Liver (tissue), 3 donors: ENCODE results near the gene C14orf180.

Experiments
- CTCF ChIP-seq: fragments of 150-350 bp; IDR thresholded peaks from 2 replicates; pipeline ENCODE4 v1.5.1; 2017; ENCODE audit warnings: improper control_type of control experiment, low read depth, low read length; ENCODE audit not compliant: missing input control
- NR2F2 ChIP-seq: IDR thresholded peaks from 2 replicates; pipeline ENCODE4 v1.6.1; 2016; ENCODE audit warnings: antibody characterized with exemption
- RAD21 ChIP-seq, 2 donors: IDR thresholded peaks; 2 replicates each; pipeline ENCODE4 v1.6.1; 2016; ENCODE audit warnings: antibody characterized with exemption in 2 of 2, mild to moderate bottlenecking in 2 of 2
- REST ChIP-seq: IDR thresholded peaks from 2 replicates; pipeline ENCODE4 v1.6.1; 2016; ENCODE audit warnings: antibody characterized with exemption, mild to moderate bottlenecking
- TAF1 ChIP-seq: conservative IDR thresholded peaks from 2 replicates; pipeline ENCODE4 v1.6.1; 2016; ENCODE audit warnings: antibody characterized with exemption, mild to moderate bottlenecking
- TF ChIP-seq, protein P1 (sequence below): IDR thresholded peaks from 2 replicates; pipeline ENCODE4 v1.6.1; 2016; ENCODE audit warnings: antibody characterized with exemption
- TF ChIP-seq, protein P2 (sequence below): IDR thresholded peaks from 2 replicates; pipeline ENCODE4 v1.6.1; 2016; ENCODE audit warnings: antibody characterized with exemption
- donor health status: healthy.
- donor health status: healthy.

DNA sequence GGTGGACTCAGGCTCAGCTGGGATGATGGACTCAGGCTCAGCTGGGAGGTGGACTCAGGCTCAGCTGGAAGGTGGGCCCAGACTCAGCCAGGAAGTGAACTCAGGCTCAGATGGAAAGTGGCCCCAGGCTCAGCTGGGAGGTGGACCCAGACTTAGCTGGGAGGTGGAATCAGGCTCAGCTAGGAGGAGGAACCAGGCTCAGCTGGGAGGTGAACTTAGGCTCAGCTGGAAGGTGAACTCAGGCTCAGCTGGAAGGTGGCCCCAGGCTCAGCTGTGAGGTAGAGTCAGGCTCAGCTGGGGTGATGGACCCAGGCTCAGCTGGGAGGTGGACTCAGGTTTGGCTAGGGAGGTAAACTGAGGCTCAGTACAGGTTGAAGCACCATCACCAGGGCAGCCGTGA is 21.8 kb upstream of the C14orf180 start:
- TF ChIP-seq CTCF (no peak), TAF1 (no peak), RAD21 (IDR thresholded peaks at IDR 0.05) (no peak), REST (no peak), NR2F2 (no peak)
- TF ChIP-seq, protein P1, sequence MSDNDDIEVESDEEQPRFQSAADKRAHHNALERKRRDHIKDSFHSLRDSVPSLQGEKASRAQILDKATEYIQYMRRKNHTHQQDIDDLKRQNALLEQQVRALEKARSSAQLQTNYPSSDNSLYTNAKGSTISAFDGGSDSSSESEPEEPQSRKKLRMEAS, result no peak
- TF ChIP-seq, protein P2, sequence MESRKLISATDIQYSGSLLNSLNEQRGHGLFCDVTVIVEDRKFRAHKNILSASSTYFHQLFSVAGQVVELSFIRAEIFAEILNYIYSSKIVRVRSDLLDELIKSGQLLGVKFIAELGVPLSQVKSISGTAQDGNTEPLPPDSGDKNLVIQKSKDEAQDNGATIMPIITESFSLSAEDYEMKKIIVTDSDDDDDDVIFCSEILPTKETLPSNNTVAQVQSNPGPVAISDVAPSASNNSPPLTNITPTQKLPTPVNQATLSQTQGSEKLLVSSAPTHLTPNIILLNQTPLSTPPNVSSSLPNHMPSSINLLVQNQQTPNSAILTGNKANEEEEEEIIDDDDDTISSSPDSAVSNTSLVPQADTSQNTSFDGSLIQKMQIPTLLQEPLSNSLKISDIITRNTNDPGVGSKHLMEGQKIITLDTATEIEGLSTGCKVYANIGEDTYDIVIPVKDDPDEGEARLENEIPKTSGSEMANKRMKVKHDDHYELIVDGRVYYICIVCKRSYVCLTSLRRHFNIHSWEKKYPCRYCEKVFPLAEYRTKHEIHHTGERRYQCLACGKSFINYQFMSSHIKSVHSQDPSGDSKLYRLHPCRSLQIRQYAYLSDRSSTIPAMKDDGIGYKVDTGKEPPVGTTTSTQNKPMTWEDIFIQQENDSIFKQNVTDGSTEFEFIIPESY, result no peak
